ENCODE data around the gene FGF14.

Gene FGF14

GRCh38 chr13:101700598-101700997 lies 701.2 kb downstream of the FGF14 start:
- no peak for DNase-seq

- DNase-seq, result no peak
Observed at GRCh38 chr13:101698400-101698799, 703.4 kb downstream of the FGF14 start.

GRCh38 chr13:101697745-101698144 lies 704.1 kb downstream of the FGF14 start:
- no peak for DNase-seq

GRCh38 chr13:101695870-101696516 lies 705.9 kb downstream of the FGF14 start:
- no peak for DNase-seq

- DNase-seq, result no peak
Observed at GRCh38 chr13:101691341-101691860, 710.4 kb downstream of the FGF14 start.

- no peak for DNase-seq
Observed at GRCh38 chr13:101690871-101691270, 711.0 kb downstream of the FGF14 start.

DNA sequence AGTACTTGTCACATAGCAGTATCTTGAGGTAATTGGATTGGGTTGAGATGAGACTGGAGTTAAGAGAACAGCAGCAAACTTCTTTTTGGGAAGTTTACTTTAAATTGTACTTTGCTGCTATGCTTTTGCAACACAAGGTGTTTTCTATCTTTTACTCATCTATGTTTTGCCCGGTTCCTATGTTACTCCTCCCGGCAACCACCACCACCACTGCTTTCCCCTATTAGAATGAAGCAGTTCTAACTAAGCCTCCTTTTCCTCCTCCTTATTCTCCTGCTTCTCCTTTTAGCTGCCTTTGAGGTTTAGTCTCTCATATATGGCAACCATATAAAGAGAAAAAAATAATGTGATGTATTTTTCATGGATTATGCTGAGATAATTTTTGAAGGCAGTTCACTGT lies 715.8 kb downstream of the FGF14 start:
- DNase-seq, result no peak

DNA sequence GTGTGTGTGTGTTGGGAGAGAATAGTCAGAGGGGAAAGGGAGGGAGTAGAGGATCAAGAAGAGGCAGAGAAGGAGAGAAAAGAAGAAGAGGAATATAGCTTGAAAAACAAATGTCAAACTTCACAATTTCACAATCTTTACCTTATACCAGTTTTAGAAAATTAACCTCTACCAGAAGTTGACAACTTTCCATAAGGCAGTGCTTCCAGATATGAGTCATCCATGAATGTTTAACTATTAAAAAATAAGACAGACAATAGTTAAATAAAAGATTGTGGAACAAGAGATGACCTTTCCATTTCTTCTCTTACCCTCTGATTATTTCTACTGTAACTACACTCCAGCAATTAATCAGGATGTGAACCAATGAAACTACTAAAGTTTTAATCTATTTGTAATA lies 720.0 kb downstream of the FGF14 start:
- no peak for DNase-seq

GRCh38 chr13:101673360-101674105 lies 728.3 kb downstream of the FGF14 start:
- DNase-seq, result no peak

DNA sequence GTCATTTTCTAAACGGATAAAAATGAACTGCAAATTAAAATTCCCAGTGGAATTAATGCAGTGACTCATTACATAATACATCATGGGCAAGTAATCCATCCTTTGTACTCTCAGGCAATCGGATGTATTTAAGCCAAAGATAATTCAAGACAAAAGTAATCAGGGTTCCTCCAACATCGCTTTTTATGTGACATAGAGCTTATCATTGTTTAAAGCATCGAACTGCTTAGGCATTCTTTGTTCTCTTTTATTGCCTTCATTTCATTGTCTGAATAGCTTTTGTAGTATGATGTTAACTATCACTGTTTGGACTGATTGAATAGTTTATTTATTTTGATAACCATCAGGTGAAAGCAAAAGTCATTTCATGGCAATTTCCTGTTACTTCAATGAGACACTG lies 740.0 kb downstream of the FGF14 start:
- DNase-seq, result no peak
